H1 (cell line): ENCODE measurements around the gene GRAMD4. TPM values are rescaled to one million over a fixed set of nuclear protein-coding genes. Genes with fewer than 3 reads are reported as not detected.

Experiments used
- CTCF ChIA-PET: fragments of 300-600 bp; sonication (Branson Sonifier 250); formaldehyde crosslinking; loops from one replicate; lab custom pipeline; 2021; ENCODE audit not compliant: partially characterized antibody; lab: Charles Lee
- POLR2A ChIA-PET: fragments of 300-600 bp; sonication (Branson Sonifier 250); formaldehyde crosslinking; loops from one replicate; lab custom pipeline; 2021; ENCODE audit warnings: inconsistent platforms; ENCODE audit not compliant: partially characterized antibody; lab: Charles Lee
- DNase-seq, 2 experiments: peaks; one replicate each; pipeline versions ENCODE4 v3.0.0 to v3.0.0-alpha.2; 2010 to 2022; ENCODE audit warnings: low spot score in 2 of 2, low read depth in 1 of 2, mixed read lengths in 1 of 2
- FAIRE-seq: peaks from 2 replicates; lab custom pipeline; 2011; peaks lifted over from hg19 to GRCh38; lab: Jason Lieb, UNC
- H2AFZ ChIP-seq: 2 replicates; pipeline ENCODE4 v1.8.1; 2012; ENCODE audit warnings: low read length, inconsistent platforms
- H2AK5ac ChIP-seq: 2 replicates; pipeline ENCODE4 v1.6.1; 2013; ENCODE audit warnings: low read depth, low read length
- H2BK120ac ChIP-seq: replicated peaks from 2 replicates; pipeline ENCODE3; 2013; ENCODE audit warnings: low read depth, low read length, inconsistent platforms
- H2BK12ac ChIP-seq: 2 replicates; pipeline ENCODE4 v1.6.1; 2013; ENCODE audit warnings: low read depth, low read length
- H2BK15ac ChIP-seq: 2 replicates; pipeline ENCODE4 v1.6.1; 2013; ENCODE audit warnings: low read length
- H2BK20ac ChIP-seq: 2 replicates; pipeline ENCODE4 v1.6.1; 2013; ENCODE audit warnings: low read length
- H2BK5ac ChIP-seq: 2 replicates; pipeline ENCODE4 v1.6.1; 2013; ENCODE audit warnings: low read depth, low read length
- H3K14ac ChIP-seq: 2 replicates; pipeline ENCODE4 v1.6.1; 2013; ENCODE audit warnings: inconsistent platforms; ENCODE audit not compliant: insufficient read length
- H3K18ac ChIP-seq: 2 replicates; pipeline ENCODE4 v1.6.1; 2013; ENCODE audit warnings: low read length; ENCODE audit errors: extremely low read depth
- H3K23ac ChIP-seq: 2 replicates; pipeline ENCODE4 v1.6.1; 2013; ENCODE audit warnings: inconsistent platforms; ENCODE audit not compliant: insufficient read length
- H3K23me2 ChIP-seq: 2 replicates; pipeline ENCODE4 v1.6.1; 2013; ENCODE audit warnings: low read depth, low read length
- H3K27ac ChIP-seq: 2 replicates; pipeline ENCODE4 v1.6.1; 2011; ENCODE audit warnings: low read depth, low read length, inconsistent platforms
- H3K27me3 ChIP-seq, 4 experiments: replicated peaks in 1 of 4; 1 replicate in 1 of 4; 2 replicates in 3 of 4; pipeline versions ENCODE4 v1.6.1 to v1.8.1; 2011 to 2013; ENCODE audit warnings: low read length in 3 of 4, mild to moderate bottlenecking in 3 of 4, inconsistent platforms in 2 of 4, mixed read lengths in 2 of 4, moderate library complexity in 1 of 4; ENCODE audit not compliant: control insufficient read depth in 3 of 4, insufficient read depth in 3 of 4; ENCODE audit errors: extremely low read depth in 1 of 4
- H3K36me3 ChIP-seq, 4 experiments: 2 replicates each; pipeline versions ENCODE4 v1.6.1 to v1.8.1; 2011 to 2013; ENCODE audit warnings: mild to moderate bottlenecking in 4 of 4, low read length in 3 of 4, moderate library complexity in 2 of 4, control low read depth in 1 of 4, inconsistent platforms in 1 of 4; ENCODE audit not compliant: insufficient read depth in 4 of 4, control insufficient read depth in 2 of 4
- H3K4ac ChIP-seq: replicated peaks from 2 replicates; pipeline ENCODE3; 2013; ENCODE audit warnings: low read length, low read depth, mixed read lengths, inconsistent platforms; ENCODE audit not compliant: insufficient read length
- H3K4me1 ChIP-seq, 4 experiments: replicated peaks in 1 of 4; 1 replicate in 1 of 4; 2 replicates in 3 of 4; pipeline versions ENCODE4 v1.6.1 to v1.8.1; 2011 to 2013; ENCODE audit warnings: low read length in 3 of 4, inconsistent platforms in 2 of 4, mixed read lengths in 1 of 4; ENCODE audit not compliant: insufficient read depth in 4 of 4, control insufficient read depth in 3 of 4
- H3K4me2 ChIP-seq, 2 experiments: 2 replicates each; pipeline versions ENCODE4 v1.6.1 to v1.8.1; 2011 to 2013; ENCODE audit warnings: low read depth in 2 of 2, low read length in 2 of 2, control low read depth in 1 of 2, inconsistent platforms in 1 of 2, mild to moderate bottlenecking in 1 of 2; ENCODE audit not compliant: insufficient read depth in 1 of 2
- H3K4me3 ChIP-seq, 4 experiments: fragments of 200-600, 300-600 bp in 1 of 4; sonication (generic), shearing (Covaris generic), sonication (Bioruptor Twin) in 1 of 4; 2 replicates each; pipeline versions ENCODE4 v1.5.1 to v1.8.1; 2011 to 2016; ENCODE audit warnings: low read length in 4 of 4, low read depth in 3 of 4, control low read depth in 2 of 4, inconsistent platforms in 2 of 4, mild to moderate bottlenecking in 2 of 4, mixed read lengths in 1 of 4, moderate library complexity in 1 of 4; ENCODE audit not compliant: insufficient read depth in 2 of 4; ENCODE audit errors: extremely low read depth in 1 of 4
- H3K56ac ChIP-seq: replicated peaks from 2 replicates; pipeline ENCODE3; 2013; ENCODE audit warnings: low read depth, mild to moderate bottlenecking, mixed read lengths, low read length, inconsistent platforms; ENCODE audit not compliant: insufficient read length
- H3K79me1 ChIP-seq: 2 replicates; pipeline ENCODE4 v1.6.1; 2013; ENCODE audit warnings: low read depth, low read length, control low read depth
- H3K79me2 ChIP-seq, 2 experiments: 2 replicates each; pipeline versions ENCODE4 v1.6.1 to v1.8.1; 2012 to 2013; ENCODE audit warnings: low read length in 2 of 2, mild to moderate bottlenecking in 2 of 2, inconsistent platforms in 1 of 2; ENCODE audit not compliant: insufficient read depth in 2 of 2, control insufficient read depth in 1 of 2
- H3K9ac ChIP-seq, 4 experiments: replicated peaks in 1 of 4; 1 replicate in 1 of 4; 2 replicates in 3 of 4; pipeline versions ENCODE4 v1.6.1 to v1.8.1; 2011 to 2013; ENCODE audit warnings: low read depth in 3 of 4, low read length in 3 of 4, control low read depth in 2 of 4, mild to moderate bottlenecking in 2 of 4, moderate library complexity in 2 of 4, inconsistent platforms in 1 of 4; ENCODE audit errors: extremely low read depth in 1 of 4
- H3K9me3 ChIP-seq, 2 experiments: 2 replicates each; pipeline versions ENCODE4 v1.6.1 to v1.8.1; 2012 to 2013; ENCODE audit warnings: mild to moderate bottlenecking in 2 of 2, moderate library complexity in 2 of 2, control low read depth in 1 of 2, inconsistent platforms in 1 of 2, low read depth in 1 of 2, low read length in 1 of 2, mixed read lengths in 1 of 2; ENCODE audit not compliant: insufficient read depth in 2 of 2
- H4K20me1 ChIP-seq, 2 experiments: replicated peaks in 1 of 2; 2 replicates each; pipeline versions ENCODE3 to v1.8.1; 2011 to 2013; ENCODE audit warnings: inconsistent platforms in 2 of 2, low read length in 2 of 2, mild to moderate bottlenecking in 1 of 2; ENCODE audit not compliant: insufficient read depth in 2 of 2, control insufficient read depth in 1 of 2
- H4K5ac ChIP-seq: 2 replicates; pipeline ENCODE4 v1.6.1; 2013; ENCODE audit warnings: low read length, low read depth, mixed read lengths, inconsistent platforms; ENCODE audit not compliant: insufficient read length
- H4K8ac ChIP-seq: 2 replicates; pipeline ENCODE4 v1.8.0; 2013; ENCODE audit warnings: mild to moderate bottlenecking, moderate library complexity, low read length, inconsistent platforms; ENCODE audit not compliant: insufficient read depth; ENCODE audit errors: extremely low read depth
- H4K91ac ChIP-seq: replicated peaks from 2 replicates; pipeline ENCODE3; 2013; ENCODE audit warnings: low read length, mixed read lengths, inconsistent platforms; ENCODE audit not compliant: insufficient read length
- ATF2 ChIP-seq: IDR thresholded peaks from 2 replicates; pipeline ENCODE4 v1.6.1; 2012; ENCODE audit warnings: low read length, inconsistent platforms
- CBX5 ChIP-seq: fragments of 300-800, 300-1000 bp; sonication (generic); IDR thresholded peaks from 2 replicates; pipeline ENCODE4 v1.7.1; 2016; ENCODE audit warnings: antibody characterized with exemption, low read length, low read depth
- E2F6 ChIP-seq: IDR thresholded peaks from 2 replicates; pipeline ENCODE4 v1.6.1; 2012; ENCODE audit warnings: inconsistent platforms
- HDAC2 ChIP-seq, 2 experiments: fragments of 300-600 bp in 1 of 2; sonication (generic) in 1 of 2; IDR thresholded peaks; 2 replicates each; pipeline ENCODE4 v1.6.1; 2011 to 2012; ENCODE audit warnings: low read depth in 2 of 2, low read length in 2 of 2, mild to moderate bottlenecking in 2 of 2, moderate library complexity in 2 of 2, borderline replicate concordance in 1 of 2, inconsistent platforms in 1 of 2
- KDM4A ChIP-seq: IDR thresholded peaks from one replicate; pipeline ENCODE4 v1.7.1; 2012; ENCODE audit warnings: low read depth, mild to moderate bottlenecking, moderate library complexity, low read length, inconsistent platforms; ENCODE audit not compliant: severe bottlenecking
- POLR2A ChIP-seq, 2 experiments: IDR thresholded peaks; 1 replicate in 1 of 2; 2 replicates in 1 of 2; pipeline ENCODE4 v1.6.1; 2011; ENCODE audit warnings: low read depth in 2 of 2, low read length in 2 of 2, mild to moderate bottlenecking in 2 of 2; ENCODE audit errors: control extremely low read depth in 1 of 2
- RXRA ChIP-seq: IDR thresholded peaks from 2 replicates; pipeline ENCODE4 v1.6.1; 2011; ENCODE audit warnings: low read depth, mild to moderate bottlenecking, low read length, moderate library complexity; ENCODE audit not compliant: insufficient read depth
- SIN3A ChIP-seq, 2 experiments: IDR thresholded peaks in 1 of 2; conservative IDR thresholded peaks in 1 of 2; 2 replicates each; pipeline ENCODE4 v1.6.1; 2011 to 2012; ENCODE audit warnings: low read length in 2 of 2, improper control_type of control experiment in 1 of 2, low read depth in 1 of 2, mild to moderate bottlenecking in 1 of 2
- TAF1 ChIP-seq: IDR thresholded peaks from 2 replicates; pipeline ENCODE4 v1.6.1; 2011; ENCODE audit warnings: mild to moderate bottlenecking, low read depth, low read length
- TEAD4 ChIP-seq: IDR thresholded peaks from 2 replicates; pipeline ENCODE4 v1.6.1; 2012; ENCODE audit warnings: low read depth, low read length, inconsistent platforms, mixed read lengths
- WGBS, 2 experiments: shearing (Covaris generic) in 1 of 2; methylation state at CpG; one replicate each; pipeline versions ENCODE4 v1.1.6 to v1.1.7; 2013 to 2015; ENCODE audit warnings: low lambda C conversion rate in 2 of 2, mixed read lengths in 2 of 2, inconsistent platforms in 1 of 2, low coverage in 1 of 2, missing lambda C conversion rate in 1 of 2; ENCODE audit not compliant: insufficient replicate concordance in 2 of 2, insufficient coverage in 1 of 2, insufficient read length in 1 of 2; ENCODE audit errors: extremely low coverage in 1 of 2, missing lambda C conversion rate in 1 of 2; 5-methylcytosine and 5-hydroxymethylcytosine counted together
- polyA plus RNA-seq, 7 experiments: library from polyadenylated mRNA; depleted of rRNA in 3 of 7; stranded (reverse) in 5 of 7; unstranded in 2 of 7; fragments of >200 nt in 5 of 7; fragments of 200-250 nt in 2 of 7; gene quantifications; 1 replicate in 5 of 7; 2 replicates in 1 of 7; 4 replicates in 1 of 7; pipeline versions ENCODE4 v1.2.1 to v1.2.3, GENCODE V29; 2011 to 2013; ENCODE audit warnings: missing spikeins in 2 of 7, mixed read lengths in 2 of 7
- total RNA-seq: library from RNA; stranded (reverse); fragmentation: NEBNext Ultra II Directional; extraction: Animal tissue kit (Norgen Biotek cat#: 25700); gene quantifications from 2 replicates; pipeline ENCODE4 v1.2.1, GENCODE V29; 2021

Gene GRAMD4
- total and polyA plus RNA-seq, 2 of the 8 experiments (the other 6 are each of a cell fraction or from before 2014, with no cell fraction given): 7.9 to 25.6 TPM

GRCh38 chr22:46620588-46621242 is 529 bp downstream of the GRAMD4 start:
- Histone ChIP-seq H3K9me3 (no peaks in the 10 kb centered on the region; a peak in 1 of 4 replicates), H4K5ac (no peak overlapping the region), H3K27me3 (no peaks in the 10 kb centered on the region), H2AFZ (no peak overlapping the region), H3K4me1 (peaks cover 0 to 3% (median under 1%) of the 10 kb centered on the region in 4 experiments; a peak in 2 of 7 replicates), H3K27ac (no peak overlapping the region), H3K79me1 (peaks cover 4% of the 10 kb centered on the region; the same call in 1 of the 2 replicates), H3K23ac (no peak overlapping the region), H3K36me3 (no peaks in the 10 kb centered on the region), H3K23me2 (no peaks in the 10 kb centered on the region), H3K4me2 (no peak overlapping the region), H3K4me3 (no peak overlapping the region), H2BK12ac (no peak overlapping the region), H4K91ac (no peak overlapping the region), H2BK120ac (no peak overlapping the region), H2BK20ac (no peak overlapping the region), H2AK5ac (no peak overlapping the region), H3K4ac (no peak overlapping the region), H3K56ac (no peak overlapping the region), H2BK5ac (no peak overlapping the region), H3K79me2 (no peaks in the 10 kb centered on the region), H4K20me1 (no peaks in the 10 kb centered on the region), H4K8ac (no peak overlapping the region), H2BK15ac (no peak overlapping the region), H3K9ac (no peak overlapping the region), H3K14ac (no peak overlapping the region), H3K18ac (no peak overlapping the region)
- ChIA-PET POLR2A (no interaction called here), CTCF (interaction anchor here (0.6 kb wide), 1 partner anchor 32 kb away, joined by 3 read pairs; no protein-coding TSS in a partner anchor)
- WGBS, 2 experiments: 86% methylated on average over 21 of the region's 23 CpGs; no CpG with 5 or more reads in 1 of the 2 experiments
- FAIRE-seq (no peak), DNase-seq (no peak)
- TF ChIP-seq ATF2 (no peak), POLR2A (IDR thresholded peaks at IDR 0.05; ENCODE audit: control extremely low read depth in 1 of 2, low read depth in 2 of 2, low read length in 2 of 2) (no peak), HDAC2 (IDR thresholded peaks at IDR 0.05; ENCODE audit: borderline replicate concordance in 1 of 2, low read depth in 2 of 2, low read length in 2 of 2) (no peak), CBX5 (no peak), SIN3A (conservative IDR thresholded peaks at IDR 0.05 in 1 of 2, IDR thresholded peaks at IDR 0.05 in 1 of 2; ENCODE audit: low read depth in 1 of 2, low read length in 2 of 2) (no peak), TAF1 (no peak), KDM4A (no peak), RXRA (no peak), TEAD4 (no peak), E2F6 (no peak)
